SU-DHL-6 (cell line): Measurements from ENCODE around the gene PPP6C.
"Not testable (repeated sequence)": the region's sequence is repeated elsewhere in the genome, so short reads cannot be mapped to it uniquely, and the experiment has no call there.

Source experiments
- H2AFZ ChIP-seq: fragments of 200-600 bp; sonication (generic); 2 replicates; pipeline ENCODE4 v1.6.1; 2014; ENCODE audit warnings: low read depth, mild to moderate bottlenecking, moderate library complexity, mixed read lengths, antibody characterized with exemption, low read length; ENCODE audit not compliant: severe bottlenecking
- H3F3A ChIP-seq: fragments of 200-600 bp; shearing (Covaris generic); 2 replicates; pipeline ENCODE4 v1.6.0; 2016; ENCODE audit warnings: antibody characterized with exemption, mild to moderate bottlenecking; ENCODE audit not compliant: insufficient read depth
- H3K27ac ChIP-seq: fragments of 200-600 bp; sonication (generic); 2 replicates; pipeline ENCODE4 v1.5.1; 2016; ENCODE audit warnings: low read depth, mild to moderate bottlenecking, low read length, moderate library complexity, mixed read lengths
- H3K27me3 ChIP-seq: fragments of 200-600 bp; sonication (generic), shearing (Covaris generic); 2 replicates; pipeline ENCODE4 v1.6.0; 2014; ENCODE audit warnings: mild to moderate bottlenecking, low read length
- H3K36me3 ChIP-seq: fragments of 200-600 bp; sonication (generic); 2 replicates; pipeline ENCODE4 v1.6.1; 2014; ENCODE audit warnings: mild to moderate bottlenecking, low read length, mixed read lengths
- H3K4me2 ChIP-seq: fragments of 300-600, 200-600 bp; shearing (Covaris generic), sonication (generic); 2 replicates; pipeline ENCODE4 v1.6.0; 2014; ENCODE audit warnings: low read length, low read depth, mild to moderate bottlenecking; ENCODE audit not compliant: poor library complexity, severe bottlenecking
- H3K4me3 ChIP-seq: fragments of 200-600 bp; sonication (generic); 2 replicates; pipeline ENCODE4 v1.5.1; 2014; ENCODE audit warnings: antibody characterized with exemption, low read length, mild to moderate bottlenecking, mixed read lengths; ENCODE audit not compliant: insufficient read depth, poor library complexity, severe bottlenecking
- H3K79me2 ChIP-seq: fragments of 200-600 bp; sonication (generic); 2 replicates; pipeline ENCODE4 v1.6.1; 2014; ENCODE audit warnings: mild to moderate bottlenecking, low read length, moderate library complexity; ENCODE audit not compliant: insufficient read depth
- H3K9ac ChIP-seq: fragments of 200-600 bp; sonication (generic); 2 replicates; pipeline ENCODE4 v1.7.0; 2014; ENCODE audit warnings: mild to moderate bottlenecking, low read length
- H3K9me2 ChIP-seq: fragments of 200-600 bp; sonication (generic); replicated peaks from 2 replicates; pipeline ENCODE4 v1.6.1; 2014; ENCODE audit warnings: low read length; ENCODE audit not compliant: insufficient read depth
- H3K9me3 ChIP-seq: fragments of 200-600 bp; sonication (generic); 2 replicates; pipeline ENCODE4 v1.6.1; 2014; ENCODE audit warnings: low read length, mixed read lengths; ENCODE audit not compliant: insufficient read depth
- H4K20me1 ChIP-seq: fragments of 200-600 bp; sonication (generic); 2 replicates; pipeline ENCODE4 v1.6.1; 2014; ENCODE audit warnings: low read depth, mild to moderate bottlenecking, antibody characterized with exemption, low read length, moderate library complexity, mixed read lengths
- EZH2phosphoT487 ChIP-seq: fragments of 200-600 bp; sonication (generic), shearing (Covaris generic); conservative IDR thresholded peaks from 2 replicates; pipeline ENCODE4 v1.6.1; 2018; ENCODE audit warnings: mild to moderate bottlenecking, antibody characterized with exemption, low read length, moderate library complexity, mixed read lengths
- TF ChIP-seq, protein P1 (sequence below): fragments of 200-600 bp; sonication (generic); IDR thresholded peaks from one replicate; pipeline ENCODE4 v1.5.1; 2017; ENCODE audit warnings: antibody characterized with exemption, mild to moderate bottlenecking, low read length, moderate library complexity; ENCODE audit not compliant: insufficient read depth, poor library complexity, severe bottlenecking

PPP6C gene

DNA sequence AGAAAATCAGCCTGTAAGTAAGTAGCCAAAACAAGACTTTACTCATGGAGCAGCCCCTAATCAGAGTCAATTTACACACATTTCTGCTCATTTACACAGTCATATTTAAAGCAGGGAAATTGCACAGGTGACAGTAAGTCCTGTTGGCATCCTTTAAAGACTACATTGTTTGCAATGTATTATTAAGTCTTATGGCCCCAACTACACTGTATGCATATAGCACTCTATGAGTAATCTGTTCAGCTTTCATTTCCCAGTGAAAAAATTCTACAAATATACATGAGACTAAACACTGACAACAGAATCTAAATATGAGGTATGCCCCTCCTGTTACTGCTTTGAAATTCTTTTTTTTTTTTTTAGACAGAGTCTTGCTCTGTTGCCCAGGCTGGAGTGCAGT is 19.7 kb downstream of the PPP6C start:
- H3K4me2 ChIP-seq: no peak overlapping the region
- no peak overlapping the region for H3K9ac ChIP-seq
- TF ChIP-seq EZH2phosphoT487: no peak
- TF ChIP-seq, protein P1, sequence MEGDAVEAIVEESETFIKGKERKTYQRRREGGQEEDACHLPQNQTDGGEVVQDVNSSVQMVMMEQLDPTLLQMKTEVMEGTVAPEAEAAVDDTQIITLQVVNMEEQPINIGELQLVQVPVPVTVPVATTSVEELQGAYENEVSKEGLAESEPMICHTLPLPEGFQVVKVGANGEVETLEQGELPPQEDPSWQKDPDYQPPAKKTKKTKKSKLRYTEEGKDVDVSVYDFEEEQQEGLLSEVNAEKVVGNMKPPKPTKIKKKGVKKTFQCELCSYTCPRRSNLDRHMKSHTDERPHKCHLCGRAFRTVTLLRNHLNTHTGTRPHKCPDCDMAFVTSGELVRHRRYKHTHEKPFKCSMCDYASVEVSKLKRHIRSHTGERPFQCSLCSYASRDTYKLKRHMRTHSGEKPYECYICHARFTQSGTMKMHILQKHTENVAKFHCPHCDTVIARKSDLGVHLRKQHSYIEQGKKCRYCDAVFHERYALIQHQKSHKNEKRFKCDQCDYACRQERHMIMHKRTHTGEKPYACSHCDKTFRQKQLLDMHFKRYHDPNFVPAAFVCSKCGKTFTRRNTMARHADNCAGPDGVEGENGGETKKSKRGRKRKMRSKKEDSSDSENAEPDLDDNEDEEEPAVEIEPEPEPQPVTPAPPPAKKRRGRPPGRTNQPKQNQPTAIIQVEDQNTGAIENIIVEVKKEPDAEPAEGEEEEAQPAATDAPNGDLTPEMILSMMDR: no peak
- H3K9me2 ChIP-seq: no peaks in the 10 kb centered on the region
- H2AFZ ChIP-seq: no peak overlapping the region
- peaks cover 42% of the 10 kb centered on the region for H3K79me2 ChIP-seq
- no peaks in the 10 kb centered on the region for H3K9me3 ChIP-seq
- H3K4me3 ChIP-seq: no peak overlapping the region
- 0 out of 2 replicates have a peak, but pooled peaks cover 7% of the 10 kb centered on the region for H3K36me3 ChIP-seq
- H3F3A ChIP-seq: no peaks in the 10 kb centered on the region
- no peaks in the 10 kb centered on the region; the same call in 1 of the 2 replicates for H4K20me1 ChIP-seq
- no peak overlapping the region for H3K27ac ChIP-seq
- H3K27me3 ChIP-seq: no peaks in the 10 kb centered on the region

DNA sequence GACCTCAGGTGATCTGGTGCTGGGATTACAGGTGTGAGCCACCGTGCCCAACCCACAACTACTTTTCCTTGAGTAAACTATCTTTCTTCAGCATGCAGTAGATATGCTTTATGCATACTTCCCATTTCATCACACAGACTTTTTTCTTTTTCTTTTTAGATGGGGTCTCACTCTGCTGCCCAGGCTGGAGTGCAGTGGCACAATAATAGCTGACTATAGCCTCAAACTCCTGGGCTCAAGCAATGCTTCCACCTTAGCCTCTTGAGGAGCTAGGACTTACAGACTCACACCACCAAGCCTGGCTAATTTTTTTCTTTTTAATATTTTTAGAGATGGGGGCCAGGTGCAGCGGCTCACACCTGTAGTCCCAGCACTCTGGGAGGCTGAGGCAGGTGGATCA is 22.8 kb downstream of the PPP6C start:
- H3K4me3 ChIP-seq: no peak overlapping the region
- TF ChIP-seq, protein P1: no peak
- TF ChIP-seq EZH2phosphoT487: no peak
- H3K27me3 ChIP-seq: no peaks in the 10 kb centered on the region
- no peak overlapping the region for H3K4me2 ChIP-seq
- H3K36me3 ChIP-seq: peaks cover 7% of the 10 kb centered on the region; the same call in 1 of the 2 replicates
- H2AFZ ChIP-seq: no peak overlapping the region
- H3K27ac ChIP-seq: no peak overlapping the region
- H4K20me1 ChIP-seq: no peaks in the 10 kb centered on the region; the same call in 1 of the 2 replicates
- no peak overlapping the region for H3K9ac ChIP-seq
- no peaks in the 10 kb centered on the region for H3K9me2 ChIP-seq
- H3F3A ChIP-seq: no peaks in the 10 kb centered on the region
- peaks cover 18% of the 10 kb centered on the region for H3K79me2 ChIP-seq
- H3K9me3 ChIP-seq: no peaks in the 10 kb centered on the region

DNA sequence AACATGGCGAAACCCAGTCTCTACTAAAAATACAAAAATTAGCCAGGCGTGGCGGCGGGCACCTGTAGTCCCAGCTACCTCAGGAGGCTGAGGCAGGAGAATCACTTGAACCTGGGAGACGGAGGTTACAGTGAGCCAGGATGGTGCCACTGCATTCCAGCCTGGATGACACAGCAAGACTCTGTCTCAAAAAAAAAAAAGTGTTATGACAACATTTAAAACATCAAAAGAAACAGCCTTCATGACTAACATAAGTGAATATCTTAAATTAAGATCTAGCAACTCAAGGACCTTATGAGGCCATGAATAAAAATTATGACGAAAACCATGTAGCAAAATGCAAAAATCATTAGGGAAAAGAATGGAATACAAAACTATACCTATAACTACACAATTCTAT is 26.7 kb downstream of the PPP6C start:
- peaks cover 29% of the 10 kb centered on the region for H3K79me2 ChIP-seq
- H3K36me3 ChIP-seq, H4K20me1 ChIP-seq, H3K9ac ChIP-seq, H3K9me2 ChIP-seq, H3K4me2 ChIP-seq, H3K9me3 ChIP-seq, H3K27ac ChIP-seq, H3F3A ChIP-seq, H3K27me3 ChIP-seq, H3K4me3 ChIP-seq, H2AFZ ChIP-seq: not testable (repeated sequence)

DNA sequence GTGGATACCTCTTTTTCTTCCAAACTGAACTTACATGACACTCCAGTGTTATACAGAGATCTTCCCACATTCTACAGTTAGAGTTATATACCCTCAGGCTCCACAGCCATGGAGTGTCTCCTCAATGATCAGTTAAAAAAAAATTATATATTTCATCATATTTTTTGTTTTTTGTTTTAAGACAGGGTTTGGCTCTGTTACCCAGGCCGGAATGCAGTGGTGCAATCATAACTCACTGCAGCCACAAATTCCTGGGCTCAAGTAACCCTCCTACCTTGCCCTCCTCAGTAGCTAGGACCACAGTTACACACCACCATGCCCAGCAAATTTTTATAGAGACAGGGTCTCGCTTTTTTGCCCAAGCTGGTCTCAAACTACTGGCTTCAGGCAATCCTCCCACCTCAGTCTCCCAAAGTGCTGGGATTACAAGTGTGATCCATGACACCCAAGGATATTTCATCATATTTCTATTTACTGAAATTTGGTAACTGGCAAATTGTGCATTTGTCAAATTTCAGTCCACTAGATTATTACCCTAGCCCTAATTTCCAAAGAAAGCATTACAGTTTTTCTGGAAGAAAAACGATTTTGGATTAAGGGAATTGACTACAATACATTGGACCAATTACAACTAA is 28.2 kb downstream of the PPP6C start:
- peaks cover 6% of the 10 kb centered on the region; the same call in 1 of the 2 replicates for H3K36me3 ChIP-seq
- no peaks in the 10 kb centered on the region for H4K20me1 ChIP-seq
- no peaks in the 10 kb centered on the region for H3F3A ChIP-seq
- H3K9ac ChIP-seq: no peak overlapping the region
- H3K4me3 ChIP-seq: no peak overlapping the region
- H3K79me2 ChIP-seq: peaks cover 23% of the 10 kb centered on the region
- H3K27ac ChIP-seq: no peak overlapping the region
- no peak for TF ChIP-seq EZH2phosphoT487
- TF ChIP-seq, protein P1: no peak
- no peak overlapping the region for H2AFZ ChIP-seq
- no peaks in the 10 kb centered on the region for H3K27me3 ChIP-seq
- no peaks in the 10 kb centered on the region for H3K9me3 ChIP-seq
- no peak overlapping the region for H3K4me2 ChIP-seq
- H3K9me2 ChIP-seq: no peaks in the 10 kb centered on the region
